Body of pancreas (tissue), 4 donors: ENCODE results near the gene AUTS2.

Experiments used
- CTCF ChIP-seq, 7 experiments: fragments of 450-650 bp in 4 of 7; fragments of 200-600 bp in 3 of 7; sonication (generic) in 3 of 7; IDR thresholded peaks; one replicate each; pipeline ENCODE4 v1.5.1; 2016 to 2019; ENCODE audit warnings: antibody characterized with exemption in 7 of 7
- POLR2A ChIP-seq, 3 donors: fragments of 450-650 bp; IDR thresholded peaks; one replicate each; pipeline ENCODE4 v1.6.1; 2016; ENCODE audit warnings: antibody characterized with exemption in 3 of 3, mild to moderate bottlenecking in 2 of 3

- TF ChIP-seq CTCF (IDR thresholded peaks at IDR 0.05), result no peak
- no peak for TF ChIP-seq POLR2A (IDR thresholded peaks at IDR 0.05)
These were observed 1059.3 kb downstream of the AUTS2 start for GRCh38 chr7:70657571-70657970.
